D721Med (cell line): ENCODE measurements around the gene MME.

Experiments used
- DNase-seq: peaks from one replicate; pipeline ENCODE4 v3.0.0; 2011; ENCODE audit warnings: low spot score; ENCODE audit not compliant: insufficient read length
- FAIRE-seq: peaks from 2 replicates; lab custom pipeline; 2011; peaks lifted over from hg19 to GRCh38; lab: Jason Lieb, UNC
- CTCF ChIP-seq: IDR thresholded peaks from 2 replicates; pipeline ENCODE4 v1.5.1; 2012; ENCODE audit warnings: mild to moderate bottlenecking, control low read depth; ENCODE audit not compliant: insufficient read depth; ENCODE audit errors: missing control alignments

Gene MME

GRCh38 chr3:155217591-155217990 is 137.5 kb downstream of the MME start:
- no peak for TF ChIP-seq CTCF
- FAIRE-seq, result no peak

GRCh38 chr3:155218462-155218861 is 138.3 kb downstream of the MME start:
- DNase-seq (no peak), FAIRE-seq (no peak)
- TF ChIP-seq CTCF, result no peak

More at GRCh38 chr3:155217591-155217990, 137.5 kb downstream of the MME start:
- no peak for DNase-seq

- no peak for DNase-seq
- FAIRE-seq, result no peak
- no peak for TF ChIP-seq CTCF
These were observed 139.0 kb downstream of the MME start for GRCh38 chr3:155219106-155219505.

- no peak for TF ChIP-seq CTCF
- FAIRE-seq, result no peak
- DNase-seq, result no peak
These were observed 145.3 kb downstream of the MME start for GRCh38 chr3:155225417-155225816.

GRCh38 chr3:155227141-155227540 is 147.0 kb downstream of the MME start:
- no peak for TF ChIP-seq CTCF
- no peak for DNase-seq
- FAIRE-seq, result no peak

GRCh38 chr3:155228676-155229075 is 148.6 kb downstream of the MME start:
- FAIRE-seq (peak; percentile 66), DNase-seq (no peak)
- TF ChIP-seq CTCF, result no peak

GRCh38 chr3:155229086-155229485 is 149.0 kb downstream of the MME start:
- TF ChIP-seq CTCF, result no peak
- FAIRE-seq (no peak), DNase-seq (no peak)
